Lung (tissue), 12 donors: Measurements from ENCODE around the gene MOCS3. TPM values are rescaled to one million over a fixed set of nuclear protein-coding genes. Genes with fewer than 3 reads are reported as not detected.

Experiments used
- ATAC-seq: fragments of 200-7000 bp; cut with Tn5 transposase; one replicate; pipeline ENCODE4 v1.9.1; 2020; ENCODE audit warnings: moderate number of reproducible peaks; ENCODE audit not compliant: insufficient read depth, low FRiP score
- DNase-seq, 3 donors: peaks; one replicate each; pipeline ENCODE4 v3.0.0-alpha.2; 2013 to 2017
- H3K27ac ChIP-seq, 2 donors: one replicate each; pipeline ENCODE4 v1.5.1; 2013; ENCODE audit warnings: mild to moderate bottlenecking in 2 of 2, moderate library complexity in 2 of 2, control low read depth in 1 of 2, inconsistent platforms in 1 of 2, low read depth in 1 of 2, low read length in 1 of 2
- H3K27me3 ChIP-seq, 3 donors: one replicate each; pipeline ENCODE4 v1.5.1; 2013; ENCODE audit warnings: low read length in 2 of 3; ENCODE audit not compliant: control insufficient read depth in 3 of 3, insufficient read depth in 3 of 3
- H3K36me3 ChIP-seq, 4 donors: one replicate each; pipeline ENCODE4 v1.5.1; 2013; ENCODE audit warnings: low read length in 4 of 4, mild to moderate bottlenecking in 1 of 4, moderate library complexity in 1 of 4; ENCODE audit not compliant: control insufficient read depth in 4 of 4, insufficient read depth in 4 of 4
- H3K4me1 ChIP-seq, 5 donors: one replicate each; pipeline ENCODE4 v1.5.1; 2013; ENCODE audit warnings: low read length in 5 of 5, mild to moderate bottlenecking in 2 of 5, moderate library complexity in 1 of 5; ENCODE audit not compliant: control insufficient read depth in 5 of 5, insufficient read depth in 5 of 5
- H3K4me3 ChIP-seq: one replicate; pipeline ENCODE4 v1.5.1; 2013; ENCODE audit warnings: mild to moderate bottlenecking, control low read depth, moderate library complexity
- H3K9ac ChIP-seq, 2 donors: one replicate each; pipeline ENCODE4 v1.5.1; 2013; ENCODE audit warnings: low read length in 2 of 2, control low read depth in 1 of 2; ENCODE audit not compliant: insufficient read depth in 1 of 2
- H3K9me3 ChIP-seq, 4 donors: one replicate each; pipeline ENCODE4 v1.5.1; 2013; ENCODE audit warnings: low read length in 3 of 4, mild to moderate bottlenecking in 1 of 4, moderate library complexity in 1 of 4; ENCODE audit not compliant: control insufficient read depth in 4 of 4, insufficient read depth in 3 of 4
- CTCF ChIP-seq: IDR thresholded peaks from 2 replicates; pipeline ENCODE4 v1.5.1; 2012; ENCODE audit warnings: mild to moderate bottlenecking; ENCODE audit errors: control extremely low read depth, extremely low read depth
- WGBS, 2 donors: extraction: QIAGEN DNeasy Blood & Tissue Kit; methylation state at CpG; one replicate each; pipeline ENCODE4 v1.1.7; 2013; 5-methylcytosine and 5-hydroxymethylcytosine counted together
- polyA plus RNA-seq, 2 donors: library from polyadenylated mRNA; stranded (reverse); fragments of 200-250 nt; gene quantifications; one replicate each; pipeline ENCODE4 v1.2.1, GENCODE V29; 2013
- total RNA-seq, 2 donors: library from RNA; depleted of rRNA in 1 of 2; stranded (reverse); fragments of >200 nt in 1 of 2; gene quantifications; one replicate each; pipeline ENCODE4 v1.2.1, GENCODE V29; 2014 to 2021
- donor health status: control.
- donor health status: control.
- donor health status: Bipolar disorder and iron deficiency.
- donor health status: healthy.
- donor health status: DM: yes; HTN: yes; CAD: no.

Gene MOCS3
- total and polyA plus RNA-seq, 4 donors = 1.8 to 5.9 (median 3.4) TPM

- peaks cover 0 to 9% (median 2%) of the 10 kb centered on the region in 3 donors for H3K27me3 ChIP-seq
- peaks cover 0 to 5% (median 0%) of the 10 kb centered on the region in 5 donors for H3K4me1 ChIP-seq
- H3K9me3 ChIP-seq = peaks cover 0 to 3% (median 2%) of the 10 kb centered on the region in 4 donors
- WGBS, 2 donors = 69 to 72% methylated on average over 5 of the region's 5 CpGs
- no peaks in the 10 kb centered on the region for H3K36me3 ChIP-seq
- TF ChIP-seq CTCF = no peak
- peak in 1 of 3 donors; percentile 15 for DNase-seq
- no peak for ATAC-seq
- no peak overlapping the region for H3K4me3 ChIP-seq
- H3K27ac ChIP-seq = no peak overlapping the region
- no peak overlapping the region for H3K9ac ChIP-seq
Observed at GRCh38 chr20:50995506-50995905, 36.9 kb downstream of the MOCS3 start.

GRCh38 chr20:50996901-50997865, 38.6 kb downstream of the MOCS3 start:
- Histone ChIP-seq H3K27ac (no peak overlapping the region), H3K4me3 (no peak overlapping the region), H3K9ac (no peak overlapping the region), H3K9me3 (peaks cover 0 to 3% (median 2%) of the 10 kb centered on the region in 4 donors), H3K36me3 (no peaks in the 10 kb centered on the region), H3K4me1 (peaks cover 0 to 3% (median 0%) of the 10 kb centered on the region in 5 donors), H3K27me3 (peaks cover 0 to 9% (median 2%) of the 10 kb centered on the region in 3 donors)
- no peak for TF ChIP-seq CTCF
- no peak for DNase-seq
- ATAC-seq = no peak
- 51 to 66% methylated on average over 10 of the region's 10 CpGs for WGBS, 2 donors

- no peaks in the 10 kb centered on the region for H3K36me3 ChIP-seq
- peaks cover 0 to 9% (median 0%) of the 10 kb centered on the region in 3 donors for H3K27me3 ChIP-seq
- H3K9me3 ChIP-seq = no peaks in the 10 kb centered on the region
- no peak for DNase-seq
- TF ChIP-seq CTCF = no peak
- WGBS, 2 donors = 89 to 90% methylated on average over 4 of the region's 4 CpGs
- no peak overlapping the region for H3K27ac ChIP-seq
- ATAC-seq = no peak
- H3K9ac ChIP-seq = no peak overlapping the region
- H3K4me3 ChIP-seq = no peak overlapping the region
- H3K4me1 ChIP-seq = peaks cover 0 to 3% (median 0%) of the 10 kb centered on the region in 5 donors
Observed at GRCh38 chr20:50999355-50999754, 40.7 kb downstream of the MOCS3 start.
